Transverse colon (tissue), 4 donors: ENCODE results near the gene ZNF770. TPM values are rescaled to one million over a fixed set of nuclear protein-coding genes. Genes with fewer than 3 reads are reported as not detected.

Experiments
- DNase-seq: peaks from one replicate; pipeline ENCODE4 v3.0.0-alpha.2; 2019
- H3K27ac ChIP-seq, 4 donors: fragments of 200-600 bp; sonication (generic); 2 replicates each; pipeline ENCODE4 v1.5.1; 2016 to 2018; ENCODE audit warnings: inconsistent platforms in 4 of 4
- H3K27me3 ChIP-seq: fragments of 200-600 bp; sonication (generic); 2 replicates; pipeline ENCODE4 v1.5.1; 2017; ENCODE audit warnings: inconsistent platforms
- H3K36me3 ChIP-seq, 4 donors: fragments of 200-600 bp; sonication (generic); 2 replicates each; pipeline ENCODE4 v1.5.1; 2017 to 2019; ENCODE audit warnings: inconsistent platforms in 4 of 4
- H3K4me1 ChIP-seq, 4 donors: fragments of 200-600 bp; sonication (generic); 2 replicates each; pipeline ENCODE4 v1.5.1; 2017 to 2020; ENCODE audit warnings: inconsistent platforms in 4 of 4
- H3K4me3 ChIP-seq, 4 donors: fragments of 200-600 bp; sonication (generic); 1 replicate in 1 of 4; 2 replicates in 3 of 4; pipeline versions ENCODE4 v1.5.1 to v1.6.1; 2017 to 2019; ENCODE audit warnings: inconsistent platforms in 4 of 4
- H3K9me3 ChIP-seq, 2 donors: fragments of 200-600 bp; sonication (generic); 2 replicates each; pipeline ENCODE4 v1.5.1; 2017 to 2019; ENCODE audit warnings: inconsistent platforms in 2 of 2
- CTCF ChIP-seq, 5 experiments: fragments of 200-600 bp in 3 of 5; fragments of 450-650 bp in 2 of 5; sonication (generic) in 3 of 5; IDR thresholded peaks; 1 replicate in 2 of 5; 2 replicates in 3 of 5; pipeline ENCODE4 v1.5.1; 2016 to 2017; ENCODE audit warnings: antibody characterized with exemption in 5 of 5, inconsistent platforms in 3 of 5, mild to moderate bottlenecking in 2 of 5, moderate library complexity in 1 of 5
- EP300 ChIP-seq: sonication (generic); formaldehyde crosslinking; IDR thresholded peaks from one replicate; pipeline ENCODE4 v1.6.1; 2017; ENCODE audit warnings: antibody characterized with exemption, low read depth
- POLR2A ChIP-seq: fragments of 450-650 bp; IDR thresholded peaks from one replicate; pipeline ENCODE4 v1.6.1; 2016; ENCODE audit warnings: antibody characterized with exemption, mild to moderate bottlenecking, moderate library complexity
- POLR2AphosphoS5 ChIP-seq, 3 donors: sonication (generic); formaldehyde crosslinking; IDR thresholded peaks; one replicate each; pipeline ENCODE4 v1.6.1; 2016; ENCODE audit warnings: antibody characterized with exemption in 3 of 3
- WGBS, 2 donors: methylation state at CpG; one replicate each; pipeline ENCODE4 v1.1.5; 2018; ENCODE audit warnings: low coverage in 1 of 2; 5-methylcytosine and 5-hydroxymethylcytosine counted together
- in situ Hi-C, 4 donors: fragments of 200-750 bp; cut with MboI; loops; one replicate each; pipeline versions ENCODE4 v1.15.0 to v1.15.1; 2017; ENCODE audit warnings: low sequenced_read_pairs in 3 of 4, low pct_ligation_motif_present in 1 of 4, low pct_unique_long_range_greater_than_20kb in 1 of 4
- intact Hi-C: fragments of 100-400 bp; cut with DNase I; formaldehyde crosslinking; loops from one replicate; pipeline ENCODE4 v1.15.1; 2023; ENCODE audit warnings: low total_unique reads
- total RNA-seq, 4 donors: library from RNA; depleted of rRNA; stranded (reverse); fragments of >200 nt; gene quantifications; one replicate each; pipeline ENCODE4 v1.1.0, GENCODE V29; 2016

ZNF770 gene
- total RNA-seq, 4 donors from 2014 or later, result 4.2 to 19.2 (median 11.3) TPM

GRCh38 chr15:34994925-34995324 is 6.8 kb upstream of the ZNF770 start:
- Histone ChIP-seq H3K9me3 (no peaks in the 10 kb centered on the region), H3K27me3 (no peaks in the 10 kb centered on the region), H3K27ac (no peak overlapping the region), H3K36me3 (no peaks in the 10 kb centered on the region), H3K4me1 (no peaks in the 10 kb centered on the region), H3K4me3 (no peak overlapping the region)
- in situ Hi-C loops, result no loop called here
- WGBS, 2 donors, result 67 to 91% methylated on average over 1 of the region's 1 CpG
- no peak for DNase-seq
- intact Hi-C loops, result no loop called here
- no peak for TF ChIP-seq EP300
- TF ChIP-seq POLR2AphosphoS5 (IDR thresholded peaks at IDR 0.05), result no peak
- TF ChIP-seq CTCF (IDR thresholded peaks at IDR 0.05), result no peak
- TF ChIP-seq POLR2A, result no peak

DNA sequence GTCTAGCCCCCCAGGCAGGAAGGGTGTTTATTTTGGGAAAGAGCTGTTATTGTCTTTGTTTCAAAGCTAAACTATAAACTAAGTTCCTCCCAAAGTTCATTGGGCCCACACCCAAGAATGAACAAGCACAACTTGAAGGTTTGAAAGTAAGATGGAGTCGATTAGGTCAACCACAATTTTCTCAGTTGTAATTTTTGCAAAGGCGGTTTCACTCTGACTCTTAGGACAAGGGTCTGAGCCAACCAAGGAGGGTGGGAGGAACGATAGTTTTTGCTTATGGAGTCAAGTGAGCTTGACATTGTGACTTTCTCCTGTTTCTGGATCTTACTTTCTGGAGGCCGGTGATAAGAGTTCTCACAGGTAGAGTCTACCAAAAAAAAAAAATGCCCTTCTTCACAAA is 5.8 kb upstream of the ZNF770 start:
- Histone ChIP-seq H3K9me3 (no peaks in the 10 kb centered on the region), H3K4me3 (no peak overlapping the region), H3K36me3 (no peaks in the 10 kb centered on the region), H3K27ac (no peak overlapping the region), H3K4me1 (peaks cover 0 to 3% (median 1%) of the 10 kb centered on the region in 4 donors), H3K27me3 (no peaks in the 10 kb centered on the region)
- DNase-seq, result no peak
- TF ChIP-seq EP300 (no peak), CTCF (IDR thresholded peaks at IDR 0.05) (no peak), POLR2A (no peak), POLR2AphosphoS5 (IDR thresholded peaks at IDR 0.05) (no peak)
- in situ Hi-C loops, result no loop called here
- WGBS, 2 donors, result 69 to 81% methylated on average over 4 of the region's 4 CpGs
- intact Hi-C loops, result no loop called here

- no peaks in the 10 kb centered on the region for H3K27me3 ChIP-seq
- intact Hi-C loops, result no loop called here
- WGBS, 2 donors, result 80 to 97% methylated on average over 4 to 6 of the region's 6 CpGs
- no peaks in the 10 kb centered on the region for H3K36me3 ChIP-seq
- H3K4me1 ChIP-seq, result peaks cover 0 to 6% (median 2%) of the 10 kb centered on the region in 4 donors
- H3K9me3 ChIP-seq, result no peaks in the 10 kb centered on the region
- DNase-seq, result no peak
- H3K27ac ChIP-seq, result no peak overlapping the region
- in situ Hi-C loops, result no loop called here
- no peak for TF ChIP-seq POLR2AphosphoS5 (IDR thresholded peaks at IDR 0.05)
- no peak for TF ChIP-seq POLR2A
- TF ChIP-seq CTCF (IDR thresholded peaks at IDR 0.05), result no peak
- no peak for TF ChIP-seq EP300
- no peak overlapping the region for H3K4me3 ChIP-seq
Measured at GRCh38 chr15:34993412-34993811, 5.3 kb upstream of the ZNF770 start.

- TF ChIP-seq CTCF (IDR thresholded peaks at IDR 0.05), result no peak
- TF ChIP-seq POLR2AphosphoS5 (IDR thresholded peaks at IDR 0.05), result no peak
- TF ChIP-seq POLR2A, result no peak
- no peak for TF ChIP-seq EP300
- Histone ChIP-seq H3K4me1 (peaks cover 14 to 33% (median 23%) of the 10 kb centered on the region in 4 donors), H3K27ac (peak overlapping the region; percentile 93 to 98 (median 95)), H3K4me3 (peak overlapping the region; percentile 62 to 98 (median 77)), H3K27me3 (no peaks in the 10 kb centered on the region), H3K9me3 (no peaks in the 10 kb centered on the region), H3K36me3 (peaks cover 0 to 6% (median 0%) of the 10 kb centered on the region in 4 donors)
- 0% methylated on average over 3 to 16 of the region's 16 CpGs for WGBS, 2 donors
- intact Hi-C loops (no loop called here), in situ Hi-C loops (no loop called here)
- DNase-seq, result no peak
Measured at GRCh38 chr15:34987609-34988026, 469 bp downstream of the ZNF770 start.
